SK-N-SH (cell line): ENCODE results near the gene COIL. TPM values are rescaled to one million over a fixed set of nuclear protein-coding genes. Genes with fewer than 3 reads are reported as not detected.

Experiments
- CTCF ChIA-PET: fragments of 300-600, 350-600 bp; formaldehyde crosslinking; extraction: SDS; loops from one replicate; lab custom pipeline; 2021; lab: Yijun Ruan, JAX
- POLR2A ChIA-PET: fragments of 350-600 bp; sonication (Branson Sonifier 250); formaldehyde crosslinking; extraction: SDS; loops from one replicate; lab custom pipeline; 2020; ENCODE audit warnings: antibody characterized with exemption, inconsistent platforms; lab: Yijun Ruan, JAX
- DNase-seq: peaks from one replicate; pipeline ENCODE4 v3.0.0; 2012
- H2AFZ ChIP-seq: fragments of 200-600 bp; sonication (generic); 2 replicates; pipeline ENCODE4 v1.8.1; 2016; ENCODE audit warnings: antibody characterized with exemption, mild to moderate bottlenecking, low read depth
- H3F3A ChIP-seq: fragments of 200-600 bp; sonication (generic); replicated peaks from 2 replicates; pipeline ENCODE3; 2016; ENCODE audit warnings: antibody characterized with exemption, mild to moderate bottlenecking; ENCODE audit not compliant: insufficient read depth
- H3K27ac ChIP-seq, 2 experiments: fragments of 200-500 bp in 1 of 2; fragments of 200-600 bp in 1 of 2; sonication (Bioruptor generic) in 1 of 2; sonication (generic), shearing (Covaris generic) in 1 of 2; 2 replicates each; pipeline versions ENCODE4 v1.5.1 to v1.6.1; 2014 to 2016; ENCODE audit warnings: low read depth in 2 of 2, inconsistent platforms in 1 of 2, low read length in 1 of 2, mild to moderate bottlenecking in 1 of 2, mixed read lengths in 1 of 2
- H3K27me3 ChIP-seq: fragments of 200-600 bp; sonication (generic), shearing (Covaris generic); 2 replicates; pipeline ENCODE4 v1.6.1; 2016; ENCODE audit warnings: mixed run types; ENCODE audit not compliant: insufficient read depth
- H3K36me3 ChIP-seq, 2 experiments: fragments of 200-500 bp in 1 of 2; fragments of 200-600 bp in 1 of 2; sonication (Bioruptor generic) in 1 of 2; sonication (generic) in 1 of 2; replicated peaks in 1 of 2; 2 replicates each; pipeline versions ENCODE3 to v1.5.1; 2014 to 2016; ENCODE audit warnings: low read length in 1 of 2, mild to moderate bottlenecking in 1 of 2; ENCODE audit not compliant: insufficient read depth in 2 of 2, control insufficient read depth in 1 of 2
- H3K4me1 ChIP-seq, 2 experiments: fragments of 200-500 bp in 1 of 2; fragments of 200-600 bp in 1 of 2; sonication (Bioruptor generic) in 1 of 2; sonication (generic), shearing (Covaris generic) in 1 of 2; 2 replicates each; pipeline versions ENCODE4 v1.5.1 to v1.6.1; 2014 to 2016; ENCODE audit warnings: low read depth in 1 of 2, low read length in 1 of 2, mixed run types in 1 of 2; ENCODE audit not compliant: insufficient read depth in 2 of 2, control insufficient read depth in 1 of 2
- H3K4me2 ChIP-seq: fragments of 200-600 bp; sonication (generic), shearing (Covaris generic); 2 replicates; pipeline ENCODE4 v1.6.1; 2017; ENCODE audit warnings: mixed run types
- H3K4me3 ChIP-seq, 2 experiments: fragments of 200-500 bp in 1 of 2; fragments of 200-600 bp in 1 of 2; sonication (Bioruptor generic) in 1 of 2; sonication (generic), shearing (Covaris generic) in 1 of 2; 2 replicates each; pipeline versions ENCODE4 v1.5.1 to v1.8.1; 2014 to 2016; ENCODE audit warnings: low read depth in 2 of 2, inconsistent platforms in 1 of 2, low read length in 1 of 2, mild to moderate bottlenecking in 1 of 2, mixed read lengths in 1 of 2, moderate library complexity in 1 of 2
- H3K79me2 ChIP-seq: fragments of 200-600 bp; sonication (generic); 2 replicates; pipeline ENCODE4 v1.8.1; 2017; ENCODE audit warnings: mild to moderate bottlenecking; ENCODE audit not compliant: insufficient read depth
- H3K9ac ChIP-seq: fragments of 200-600 bp; sonication (generic); 2 replicates; pipeline ENCODE4 v1.6.1; 2017; ENCODE audit warnings: mixed run types
- H3K9me2 ChIP-seq: fragments of 200-600 bp; sonication (generic); 2 replicates; pipeline ENCODE4 v1.6.1; 2017; ENCODE audit warnings: mixed run types
- H3K9me3 ChIP-seq: fragments of 200-600 bp; sonication (generic); 2 replicates; pipeline ENCODE4 v1.6.1; 2017; ENCODE audit warnings: mixed run types, mild to moderate bottlenecking, moderate library complexity
- H4K20me1 ChIP-seq: fragments of 200-600 bp; sonication (generic); 2 replicates; pipeline ENCODE4 v1.6.1; 2017; ENCODE audit warnings: mild to moderate bottlenecking, mixed run types; ENCODE audit not compliant: insufficient read depth
- CTCF ChIP-seq: fragments of 200-600 bp; sonication (generic); IDR thresholded peaks from 2 replicates; pipeline ENCODE4 v1.6.1; 2017; ENCODE audit warnings: antibody characterized with exemption, mild to moderate bottlenecking, moderate library complexity
- EZH2phosphoT487 ChIP-seq: fragments of 200-600 bp; sonication (generic); IDR thresholded peaks from 2 replicates; pipeline ENCODE4 v1.6.1; 2017; ENCODE audit warnings: low read depth, mixed run types, mild to moderate bottlenecking, antibody characterized with exemption, moderate library complexity, borderline replicate concordance
- FOXM1 ChIP-seq: IDR thresholded peaks from 2 replicates; pipeline ENCODE4 v1.4.0; 2012; ENCODE audit warnings: low read depth, mild to moderate bottlenecking
- GABPA ChIP-seq: IDR thresholded peaks from 2 replicates; pipeline ENCODE4 v1.4.0; 2012; ENCODE audit warnings: low read depth, mild to moderate bottlenecking
- GATA2 ChIP-seq: sonication (generic); formaldehyde crosslinking; IDR thresholded peaks from 2 replicates; pipeline ENCODE4 v1.5.0; 2020; ENCODE audit warnings: mild to moderate bottlenecking, missing genetic modification reagents
- MEF2A ChIP-seq: IDR thresholded peaks from 2 replicates; pipeline ENCODE4 v1.4.0; 2012; ENCODE audit warnings: low read depth, borderline replicate concordance
- MXI1 ChIP-seq: IDR thresholded peaks from 2 replicates; pipeline ENCODE4 v1.6.1; 2012; ENCODE audit warnings: mild to moderate bottlenecking, low read depth, low read length, improper control_type of control experiment
- NFIC ChIP-seq: IDR thresholded peaks from 2 replicates; pipeline ENCODE4 v1.4.0; 2012; ENCODE audit warnings: borderline replicate concordance
- NRF1 ChIP-seq: IDR thresholded peaks from 2 replicates; pipeline ENCODE4 v1.6.1; 2012; ENCODE audit warnings: low read depth, mild to moderate bottlenecking, low read length
- PBX3 ChIP-seq: IDR thresholded peaks from 2 replicates; pipeline ENCODE4; 2012
- RCOR1 ChIP-seq: fragments of 150-350 bp; IDR thresholded peaks from 2 replicates; pipeline ENCODE4 v1.6.1; 2017; ENCODE audit warnings: antibody characterized with exemption, low read length
- SMC3 ChIP-seq: IDR thresholded peaks from 2 replicates; pipeline ENCODE4 v1.6.1; 2012; ENCODE audit warnings: low read depth, low read length, improper control_type of control experiment
- TCF12 ChIP-seq: IDR thresholded peaks from 2 replicates; pipeline ENCODE4 v1.4.0; 2012
- USF1 ChIP-seq: IDR thresholded peaks from 2 replicates; pipeline ENCODE4 v1.4.0; 2012; ENCODE audit warnings: low read depth, borderline replicate concordance
- YY1 ChIP-seq: IDR thresholded peaks from 2 replicates; pipeline ENCODE4 v1.4.0; 2012; ENCODE audit warnings: low read depth, mild to moderate bottlenecking
- WGBS: methylation state at CpG from one replicate; pipeline ENCODE4 v1.1.6; 2017; ENCODE audit warnings: low lambda C conversion rate; 5-methylcytosine and 5-hydroxymethylcytosine counted together
- polyA plus RNA-seq, 3 experiments: library from polyadenylated mRNA; depleted of rRNA; stranded (reverse); fragments of >200 nt; gene quantifications; 2 replicates each; pipeline ENCODE4 v1.2.3, GENCODE V29; 2012
- TF ChIP-seq, protein P1 (sequence below): IDR thresholded peaks from 2 replicates; pipeline ENCODE4 v1.4.0; 2012; ENCODE audit warnings: low read depth, borderline replicate concordance
- TF ChIP-seq, protein P2 (sequence below): IDR thresholded peaks from 2 replicates; pipeline ENCODE4 v1.4.0; 2012; ENCODE audit warnings: low read depth
- TF ChIP-seq, protein P3 (sequence below): fragments of 150-350 bp; IDR thresholded peaks from 2 replicates; pipeline ENCODE4 v1.6.1; 2016; ENCODE audit warnings: mild to moderate bottlenecking, low read depth, low read length
- TF ChIP-seq, protein P4 (sequence below): fragments of 150-350 bp; IDR thresholded peaks from 2 replicates; pipeline ENCODE4 v1.6.1; 2017; ENCODE audit warnings: antibody characterized with exemption, low read length, low read depth, borderline replicate concordance

COIL gene
- polyA plus RNA-seq, 1 of the 3 experiments (the other 2 are of a cell fraction), result 3.9 TPM

- H3K27me3 ChIP-seq, result no peaks in the 10 kb centered on the region
- H3K27ac ChIP-seq, result no peak overlapping the region
- H3K4me1 ChIP-seq, result no peaks in the 10 kb centered on the region
- no peak overlapping the region for H3K4me2 ChIP-seq
- peaks cover 28% of the 10 kb centered on the region; the same call in 1 of the 2 replicates for H3K79me2 ChIP-seq
- no peak overlapping the region for H2AFZ ChIP-seq
- no peak for DNase-seq
- no peak overlapping the region for H3K4me3 ChIP-seq
- ChIA-PET POLR2A (no interaction called here), CTCF (interaction anchor here (1.3 to 1.4 kb wide), 3 partner anchors 9 to 129 kb away, joined by 3 to 7 read pairs (median 5); partner anchors contain the start of gene COIL)
- peaks cover 40 to 52% of the 10 kb centered on the region in 2 experiments for H3K36me3 ChIP-seq
- no peaks in the 10 kb centered on the region for H3K9me3 ChIP-seq
- H3K9ac ChIP-seq, result no peak overlapping the region
- no peaks in the 10 kb centered on the region for H3F3A ChIP-seq
- 85% methylated on average over 1 of the region's 1 CpG for WGBS
- TF ChIP-seq, protein P1, sequence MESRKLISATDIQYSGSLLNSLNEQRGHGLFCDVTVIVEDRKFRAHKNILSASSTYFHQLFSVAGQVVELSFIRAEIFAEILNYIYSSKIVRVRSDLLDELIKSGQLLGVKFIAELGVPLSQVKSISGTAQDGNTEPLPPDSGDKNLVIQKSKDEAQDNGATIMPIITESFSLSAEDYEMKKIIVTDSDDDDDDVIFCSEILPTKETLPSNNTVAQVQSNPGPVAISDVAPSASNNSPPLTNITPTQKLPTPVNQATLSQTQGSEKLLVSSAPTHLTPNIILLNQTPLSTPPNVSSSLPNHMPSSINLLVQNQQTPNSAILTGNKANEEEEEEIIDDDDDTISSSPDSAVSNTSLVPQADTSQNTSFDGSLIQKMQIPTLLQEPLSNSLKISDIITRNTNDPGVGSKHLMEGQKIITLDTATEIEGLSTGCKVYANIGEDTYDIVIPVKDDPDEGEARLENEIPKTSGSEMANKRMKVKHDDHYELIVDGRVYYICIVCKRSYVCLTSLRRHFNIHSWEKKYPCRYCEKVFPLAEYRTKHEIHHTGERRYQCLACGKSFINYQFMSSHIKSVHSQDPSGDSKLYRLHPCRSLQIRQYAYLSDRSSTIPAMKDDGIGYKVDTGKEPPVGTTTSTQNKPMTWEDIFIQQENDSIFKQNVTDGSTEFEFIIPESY, result no peak
- no peak for TF ChIP-seq SMC3
- TF ChIP-seq TCF12, result no peak
- no peak for TF ChIP-seq MEF2A
- no peak for TF ChIP-seq FOXM1
- TF ChIP-seq NRF1, result no peak
- no peak for TF ChIP-seq MXI1
- no peak for TF ChIP-seq NFIC
- no peak for TF ChIP-seq GATA2 (CRISPR knock-in tag)
- TF ChIP-seq CTCF, result no peak
- TF ChIP-seq YY1, result no peak
- no peak for TF ChIP-seq GABPA
- no peak for TF ChIP-seq USF1
- TF ChIP-seq, protein P2, sequence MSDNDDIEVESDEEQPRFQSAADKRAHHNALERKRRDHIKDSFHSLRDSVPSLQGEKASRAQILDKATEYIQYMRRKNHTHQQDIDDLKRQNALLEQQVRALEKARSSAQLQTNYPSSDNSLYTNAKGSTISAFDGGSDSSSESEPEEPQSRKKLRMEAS, result no peak
- TF ChIP-seq PBX3, result no peak
- TF ChIP-seq EZH2phosphoT487, result no peak
- no peak for TF ChIP-seq RCOR1
- TF ChIP-seq, protein P3, sequence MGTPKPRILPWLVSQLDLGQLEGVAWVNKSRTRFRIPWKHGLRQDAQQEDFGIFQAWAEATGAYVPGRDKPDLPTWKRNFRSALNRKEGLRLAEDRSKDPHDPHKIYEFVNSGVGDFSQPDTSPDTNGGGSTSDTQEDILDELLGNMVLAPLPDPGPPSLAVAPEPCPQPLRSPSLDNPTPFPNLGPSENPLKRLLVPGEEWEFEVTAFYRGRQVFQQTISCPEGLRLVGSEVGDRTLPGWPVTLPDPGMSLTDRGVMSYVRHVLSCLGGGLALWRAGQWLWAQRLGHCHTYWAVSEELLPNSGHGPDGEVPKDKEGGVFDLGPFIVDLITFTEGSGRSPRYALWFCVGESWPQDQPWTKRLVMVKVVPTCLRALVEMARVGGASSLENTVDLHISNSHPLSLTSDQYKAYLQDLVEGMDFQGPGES, result no peak
- TF ChIP-seq, protein P4, sequence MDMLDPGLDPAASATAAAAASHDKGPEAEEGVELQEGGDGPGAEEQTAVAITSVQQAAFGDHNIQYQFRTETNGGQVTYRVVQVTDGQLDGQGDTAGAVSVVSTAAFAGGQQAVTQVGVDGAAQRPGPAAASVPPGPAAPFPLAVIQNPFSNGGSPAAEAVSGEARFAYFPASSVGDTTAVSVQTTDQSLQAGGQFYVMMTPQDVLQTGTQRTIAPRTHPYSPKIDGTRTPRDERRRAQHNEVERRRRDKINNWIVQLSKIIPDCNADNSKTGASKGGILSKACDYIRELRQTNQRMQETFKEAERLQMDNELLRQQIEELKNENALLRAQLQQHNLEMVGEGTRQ, result no peak
- no peaks in the 10 kb centered on the region for H4K20me1 ChIP-seq
- no peaks in the 10 kb centered on the region; the same call in 1 of the 2 replicates for H3K9me2 ChIP-seq
Observed at GRCh38 chr17:56948491-56948890, 12.4 kb downstream of the COIL start.
